GM12874 (cell line): Measurements from ENCODE around the gene NUP205.

ENCODE experiments used
- TF ChIP-seq, protein P1 (sequence below): IDR thresholded peaks from 2 replicates; pipeline ENCODE4 v1.5.1; 2011; ENCODE audit warnings: low read depth, mild to moderate bottlenecking, control low read depth, low read length, moderate library complexity; ENCODE audit not compliant: insufficient read depth

Gene NUP205

DNA sequence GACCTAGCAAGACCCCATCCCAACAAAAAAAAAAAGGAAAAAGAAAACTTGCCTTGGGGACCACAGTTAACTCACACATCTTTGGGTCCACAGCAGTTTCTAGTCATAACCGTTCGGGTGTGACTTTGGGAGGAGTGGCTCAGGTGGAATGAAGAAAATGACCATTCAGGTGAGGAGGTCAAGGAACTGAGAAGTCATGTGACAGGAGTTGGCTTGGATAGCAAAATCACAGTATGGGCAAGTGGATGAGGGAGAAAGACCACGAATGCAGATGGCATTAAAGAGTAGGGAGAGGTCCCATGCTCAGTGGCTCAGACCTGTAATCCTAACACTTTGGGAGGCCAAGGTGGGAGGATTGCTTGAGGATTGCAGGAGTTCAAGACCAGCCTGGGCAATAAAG is 30.7 kb upstream of the NUP205 start:
- TF ChIP-seq, protein P1, sequence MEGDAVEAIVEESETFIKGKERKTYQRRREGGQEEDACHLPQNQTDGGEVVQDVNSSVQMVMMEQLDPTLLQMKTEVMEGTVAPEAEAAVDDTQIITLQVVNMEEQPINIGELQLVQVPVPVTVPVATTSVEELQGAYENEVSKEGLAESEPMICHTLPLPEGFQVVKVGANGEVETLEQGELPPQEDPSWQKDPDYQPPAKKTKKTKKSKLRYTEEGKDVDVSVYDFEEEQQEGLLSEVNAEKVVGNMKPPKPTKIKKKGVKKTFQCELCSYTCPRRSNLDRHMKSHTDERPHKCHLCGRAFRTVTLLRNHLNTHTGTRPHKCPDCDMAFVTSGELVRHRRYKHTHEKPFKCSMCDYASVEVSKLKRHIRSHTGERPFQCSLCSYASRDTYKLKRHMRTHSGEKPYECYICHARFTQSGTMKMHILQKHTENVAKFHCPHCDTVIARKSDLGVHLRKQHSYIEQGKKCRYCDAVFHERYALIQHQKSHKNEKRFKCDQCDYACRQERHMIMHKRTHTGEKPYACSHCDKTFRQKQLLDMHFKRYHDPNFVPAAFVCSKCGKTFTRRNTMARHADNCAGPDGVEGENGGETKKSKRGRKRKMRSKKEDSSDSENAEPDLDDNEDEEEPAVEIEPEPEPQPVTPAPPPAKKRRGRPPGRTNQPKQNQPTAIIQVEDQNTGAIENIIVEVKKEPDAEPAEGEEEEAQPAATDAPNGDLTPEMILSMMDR, result no peak

DNA sequence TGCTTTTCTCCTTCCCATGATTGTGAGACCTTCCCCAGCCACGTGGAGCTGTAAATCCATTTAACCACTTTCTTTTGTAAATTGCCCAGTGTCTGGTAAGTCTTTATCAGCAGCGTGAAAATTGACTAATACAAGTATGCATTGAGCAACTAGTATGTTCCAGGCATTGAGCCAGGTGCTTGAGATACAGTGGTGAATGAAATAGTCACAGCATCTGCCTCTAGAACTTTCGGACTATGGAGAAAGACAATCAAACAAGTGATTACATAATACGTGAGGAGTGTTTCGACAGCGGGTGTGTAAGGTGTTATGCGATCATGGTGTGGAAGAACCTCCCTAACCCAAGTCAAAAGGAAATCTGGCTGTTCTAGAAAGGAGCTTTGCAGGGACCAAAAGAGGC is 21.6 kb upstream of the NUP205 start:
- TF ChIP-seq, protein P1, result no peak

DNA sequence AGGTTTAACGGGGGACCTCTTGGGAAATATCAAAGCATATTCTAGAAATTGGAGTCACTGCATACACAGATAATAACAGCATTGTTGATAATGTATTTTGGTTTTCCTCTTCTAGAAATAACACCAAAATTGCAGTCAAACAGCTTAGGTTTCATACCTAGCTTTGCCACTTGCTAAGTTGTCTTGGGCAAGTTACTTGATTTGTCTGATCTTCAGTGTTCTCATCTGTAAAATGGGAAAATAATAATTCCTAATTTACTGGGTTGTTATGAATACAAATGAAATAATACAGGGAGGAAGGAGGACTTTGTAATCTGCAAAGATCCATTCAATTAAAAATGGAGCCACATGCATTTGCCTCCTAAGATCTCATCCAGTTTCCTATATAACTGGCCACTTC is 20.3 kb upstream of the NUP205 start:
- TF ChIP-seq, protein P1, result no peak

DNA sequence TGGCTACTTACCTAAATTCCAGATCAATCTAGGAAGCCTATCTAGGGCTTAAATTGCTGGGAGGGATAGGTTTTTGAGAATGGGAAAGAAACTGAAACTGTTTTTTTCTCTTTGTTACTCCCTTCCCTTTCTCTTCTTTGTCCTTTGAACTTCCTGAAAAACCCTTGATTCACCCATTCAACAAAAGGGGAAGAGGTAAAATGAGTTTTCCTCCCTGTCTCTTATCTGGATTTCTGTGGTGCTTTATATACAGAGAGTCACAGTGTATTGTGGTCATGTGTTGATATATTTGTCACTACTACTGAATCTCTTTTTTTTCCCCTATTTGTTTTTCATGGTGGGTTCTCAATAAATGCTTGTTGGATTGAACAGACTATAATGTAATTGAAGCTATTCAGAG is 19.8 kb upstream of the NUP205 start:
- TF ChIP-seq, protein P1, result no peak

DNA sequence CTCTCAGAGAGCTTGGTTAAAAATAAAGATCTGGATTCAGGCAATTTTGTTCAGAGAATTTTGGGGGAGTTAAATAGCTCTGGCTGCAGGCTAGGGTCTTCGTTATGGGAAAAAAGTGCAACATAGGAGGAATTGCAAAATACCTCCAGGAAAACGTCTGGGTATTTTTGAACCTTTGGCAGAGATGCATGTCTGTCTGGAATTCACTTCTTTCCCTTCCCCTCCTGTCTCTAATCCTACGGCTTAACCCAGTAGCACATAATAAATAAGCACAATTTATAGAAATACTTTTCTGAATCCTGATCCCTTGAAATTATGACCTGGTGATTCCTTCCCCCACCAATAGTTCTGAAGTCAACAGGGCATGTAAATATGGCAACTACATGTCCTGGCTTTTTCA is 19.3 kb upstream of the NUP205 start:
- TF ChIP-seq, protein P1, result no peak

DNA sequence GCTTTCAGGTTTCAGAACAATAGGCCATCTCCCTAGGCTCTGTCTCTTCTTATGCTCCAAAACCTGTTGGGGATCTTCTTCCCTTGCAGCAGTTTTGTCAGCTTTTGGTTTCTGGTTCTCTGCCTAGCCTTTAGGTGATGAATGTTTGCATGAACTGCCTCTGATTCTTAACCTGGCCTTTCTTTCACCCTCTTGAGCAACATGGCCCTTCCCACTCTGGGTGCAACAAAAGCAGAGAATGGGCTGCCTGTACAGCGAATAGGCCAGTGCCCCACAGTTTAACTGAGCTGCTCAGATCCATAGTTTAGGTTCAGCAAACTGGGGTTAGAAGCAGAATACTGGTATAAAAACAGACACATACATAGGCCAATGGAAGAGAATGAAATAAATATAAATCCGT is 18.1 kb upstream of the NUP205 start:
- TF ChIP-seq, protein P1, result no peak

DNA sequence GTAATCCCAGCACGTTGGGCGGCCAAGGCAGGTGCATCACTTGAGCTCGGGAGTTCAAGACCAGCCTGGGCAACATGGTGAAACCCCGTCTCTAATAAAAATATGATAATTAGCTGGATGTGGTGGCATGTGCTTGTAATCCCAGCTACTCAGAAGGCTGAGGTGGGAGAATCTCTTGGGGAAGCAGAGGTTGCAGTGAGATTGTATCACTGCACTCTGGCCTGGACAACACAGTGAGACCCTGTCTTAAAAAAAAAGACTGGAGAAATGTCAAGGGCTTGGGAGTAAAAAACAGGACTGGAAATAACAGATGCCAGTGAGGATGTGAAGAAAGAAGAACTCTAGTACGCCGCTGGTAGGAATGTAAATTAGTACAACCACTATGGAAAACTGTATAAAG is 16.7 kb upstream of the NUP205 start:
- TF ChIP-seq, protein P1, result no peak

DNA sequence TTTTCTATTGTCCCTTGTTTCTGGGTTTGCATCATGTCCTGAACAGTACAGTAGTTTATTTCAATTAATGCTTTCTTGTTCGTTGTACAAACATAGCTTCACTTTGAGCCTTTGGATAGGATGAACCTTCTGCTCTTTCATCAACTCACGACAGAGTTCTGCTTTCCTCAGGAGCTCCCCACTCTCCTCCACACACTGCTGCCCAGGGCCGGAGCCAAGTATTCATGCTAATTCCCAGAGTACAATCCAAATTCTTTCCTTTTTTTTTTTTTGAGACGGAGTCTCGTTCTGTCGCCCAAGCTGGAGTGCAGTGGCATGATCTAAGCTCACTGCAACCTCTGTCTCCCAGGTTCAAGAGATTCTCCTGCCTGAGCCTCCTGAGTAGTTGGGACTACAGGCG is 7.5 kb upstream of the NUP205 start:
- TF ChIP-seq, protein P1, result no peak
